ENCODE results near the gene LONP2.
A peak's percentile ranks its signal among the peaks of the same experiment; 100 is the strongest.

LONP2 gene

GRCh38 chr16:48244080-48244862, at the start of gene LONP2:
TSS of gene LONP2 (plus strand) at chr16:48244300. CDS start at chr16:48244389, 89 bp downstream.
- H3K4me3 ChIP-seq (ENCODE audit: low read depth, low read length) = peak within 1 kb of the TSS; percentile 86

GRCh38 chr16:48194828-48195556, 49.1 kb upstream of the LONP2 start:
- no peak overlapping the region for H3K4me3 ChIP-seq (ENCODE audit: low read depth, low read length)

GRCh38 chr16:48197294-48197693, 46.8 kb upstream of the LONP2 start:
- no peak overlapping the region for H3K4me3 ChIP-seq (ENCODE audit: low read depth, low read length)

- H3K4me3 ChIP-seq (ENCODE audit: low read depth, low read length) = no peak overlapping the region
These were observed 42.4 kb upstream of the LONP2 start for GRCh38 chr16:48201515-48202201.

- H3K4me3 ChIP-seq (ENCODE audit: low read depth, low read length) = no peak overlapping the region
These were observed 39.9 kb upstream of the LONP2 start for GRCh38 chr16:48203974-48204824.

GRCh38 chr16:48204825-48205151, 39.3 kb upstream of the LONP2 start:
- H3K4me3 ChIP-seq (ENCODE audit: low read depth, low read length) = no peak overlapping the region

GRCh38 chr16:48206594-48207242, 37.4 kb upstream of the LONP2 start:
- H3K4me3 ChIP-seq (ENCODE audit: low read depth, low read length) = no peak overlapping the region

- H3K4me3 ChIP-seq (ENCODE audit: low read depth, low read length) = no peak overlapping the region
These were observed 33.4 kb upstream of the LONP2 start for GRCh38 chr16:48210747-48211146.

- H3K4me3 ChIP-seq (ENCODE audit: low read depth, low read length) = no peak overlapping the region
These were observed 32.1 kb upstream of the LONP2 start for GRCh38 chr16:48212033-48212432.

GRCh38 chr16:48215738-48216137, 28.4 kb upstream of the LONP2 start:
- no peak overlapping the region for H3K4me3 ChIP-seq (ENCODE audit: low read depth, low read length)

GRCh38 chr16:48217708-48218107, 26.4 kb upstream of the LONP2 start:
- no peak overlapping the region for H3K4me3 ChIP-seq (ENCODE audit: low read depth, low read length)

- H3K4me3 ChIP-seq (ENCODE audit: low read depth, low read length) = no peak overlapping the region
These were observed 25.6 kb upstream of the LONP2 start for GRCh38 chr16:48218473-48218872.

GRCh38 chr16:48220891-48221290, 23.2 kb upstream of the LONP2 start:
- no peak overlapping the region for H3K4me3 ChIP-seq (ENCODE audit: low read depth, low read length)

GRCh38 chr16:48223490-48223889, 20.6 kb upstream of the LONP2 start:
- H3K4me3 ChIP-seq (ENCODE audit: low read depth, low read length) = no peak overlapping the region

GRCh38 chr16:48225456-48225855, 18.6 kb upstream of the LONP2 start:
- H3K4me3 ChIP-seq (ENCODE audit: low read depth, low read length) = no peak overlapping the region

GRCh38 chr16:48231727-48232492, 12.2 kb upstream of the LONP2 start:
- no peak overlapping the region for H3K4me3 ChIP-seq (ENCODE audit: low read depth, low read length)

GRCh38 chr16:48232493-48233040, 11.5 kb upstream of the LONP2 start:
- H3K4me3 ChIP-seq (ENCODE audit: low read depth, low read length) = no peak overlapping the region

GRCh38 chr16:48234630-48235029, 9.5 kb upstream of the LONP2 start:
- H3K4me3 ChIP-seq (ENCODE audit: low read depth, low read length) = no peak overlapping the region

- H3K4me3 ChIP-seq (ENCODE audit: low read depth, low read length) = no peak overlapping the region
These were observed 9.0 kb upstream of the LONP2 start for GRCh38 chr16:48235058-48235555.

Data from iPS-11a (cell line).